Pulmonary artery endothelial cell (primary cell): ENCODE data around the gene PIGU. TPM values are rescaled to one million over a fixed set of nuclear protein-coding genes. Genes with fewer than 3 reads are reported as not detected.

Experiments used
- DNase-seq: peaks from one replicate; pipeline ENCODE4 v3.0.0-alpha.2; 2011; ENCODE audit warnings: low read depth, low spot score
- total RNA-seq: library from RNA; depleted of rRNA; stranded (reverse); fragments of >200 nt; gene quantifications from 2 replicates; pipeline ENCODE4 v1.2.3, GENCODE V29; 2014

The PIGU gene
- total RNA-seq, 1 donor from 2014 or later: 6.3 TPM

DNA sequence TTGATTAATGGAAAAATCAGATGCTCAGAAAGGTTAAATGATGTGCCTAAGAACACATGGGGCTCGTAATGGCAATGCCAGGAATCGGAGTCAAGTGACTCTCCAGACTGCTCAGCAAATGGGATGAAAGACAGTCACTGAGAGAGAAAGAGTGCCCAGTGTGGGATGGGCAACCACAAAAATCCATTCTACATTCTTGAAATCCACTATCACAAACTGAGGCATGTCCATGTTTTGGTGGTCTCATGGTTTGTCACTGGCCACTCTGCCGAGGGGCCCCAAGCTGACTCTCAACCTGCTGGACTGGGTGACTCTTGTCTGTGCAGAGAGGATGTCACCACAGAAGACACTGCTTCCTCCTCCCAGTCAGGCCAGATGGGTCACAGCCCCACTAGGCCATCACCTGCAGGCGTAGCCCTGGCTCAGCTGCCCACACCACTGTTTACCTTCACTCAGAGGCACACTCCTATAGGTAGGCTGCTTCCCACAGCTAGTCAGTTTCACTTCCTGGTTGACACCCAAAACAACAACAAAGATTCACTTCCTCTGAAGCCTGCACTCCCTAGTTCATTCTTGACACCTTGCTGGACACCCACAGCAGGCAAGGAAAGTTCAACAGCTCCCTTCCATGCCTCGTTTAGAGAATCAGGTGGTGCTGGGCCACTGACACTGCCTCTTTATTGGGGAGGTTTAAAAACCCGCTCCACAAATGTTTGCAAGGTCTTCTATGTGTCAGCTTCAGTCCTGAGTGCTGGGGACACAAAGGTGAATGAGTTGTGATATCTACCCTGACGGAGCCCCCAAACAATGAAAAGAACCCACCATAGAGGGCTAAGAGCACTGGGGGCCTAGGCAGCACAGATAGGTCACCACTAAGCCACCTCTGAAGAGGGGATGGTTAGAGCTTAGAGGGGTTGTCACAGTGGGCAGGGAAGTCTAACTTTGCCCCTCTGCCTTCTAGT is 96.6 kb downstream of the PIGU start:
- no peak for DNase-seq

DNA sequence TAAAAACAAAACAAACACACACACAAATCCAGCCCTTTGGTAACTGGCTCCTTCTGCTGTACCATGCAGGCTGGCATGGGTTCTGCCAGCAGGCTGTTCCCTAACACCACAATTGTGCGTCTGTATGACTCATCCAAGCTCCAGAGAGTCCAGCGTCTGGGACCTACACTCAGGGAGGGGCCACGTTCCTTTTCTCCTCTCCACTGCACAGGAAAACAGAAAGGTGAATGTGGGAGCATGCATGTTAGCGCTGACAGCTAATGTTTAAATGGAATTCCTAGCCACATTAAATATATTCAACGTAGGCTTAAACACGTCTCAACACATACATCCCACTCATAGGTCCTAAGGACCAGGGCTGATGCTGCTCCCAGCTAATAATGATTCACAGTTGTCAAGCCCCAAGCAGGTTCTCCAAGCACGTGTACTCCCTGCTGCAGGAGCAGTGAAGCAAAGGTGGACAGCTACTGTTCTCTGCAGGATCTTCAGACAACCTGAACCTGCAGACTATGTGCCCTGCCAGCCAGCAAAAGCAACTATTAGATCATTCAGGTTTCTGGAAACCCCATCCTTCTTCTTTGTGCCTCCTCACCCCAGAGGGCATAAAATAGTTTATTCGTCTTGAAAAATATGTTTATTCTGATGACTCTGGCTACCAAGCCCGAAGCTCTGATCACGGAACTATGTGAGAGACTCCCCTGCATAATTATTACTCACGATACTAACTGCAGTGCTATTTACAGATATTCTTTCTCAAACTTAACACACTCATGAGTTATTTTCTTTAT is 97.5 kb downstream of the PIGU start:
- DNase-seq: peak; percentile 41

DNA sequence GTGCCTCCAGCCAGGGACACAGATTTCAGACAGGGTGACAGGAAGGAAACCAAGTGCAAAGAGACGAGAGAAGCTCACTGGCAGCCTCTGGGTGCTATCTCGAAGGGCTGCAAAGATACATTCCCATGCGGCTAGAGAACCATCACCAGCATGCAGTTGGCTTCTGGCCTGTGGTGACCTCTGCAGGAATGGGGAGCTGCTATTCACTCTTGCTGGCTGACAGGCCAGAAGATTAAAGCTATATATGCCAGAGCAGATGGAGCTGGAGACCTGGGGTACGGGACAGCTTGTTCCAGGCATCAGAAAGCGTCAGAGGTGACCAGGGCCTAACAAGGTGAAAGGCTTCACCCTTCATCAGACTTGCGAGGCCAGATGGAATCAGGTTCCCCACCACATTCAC is 98.4 kb downstream of the PIGU start:
- DNase-seq: no peak

DNA sequence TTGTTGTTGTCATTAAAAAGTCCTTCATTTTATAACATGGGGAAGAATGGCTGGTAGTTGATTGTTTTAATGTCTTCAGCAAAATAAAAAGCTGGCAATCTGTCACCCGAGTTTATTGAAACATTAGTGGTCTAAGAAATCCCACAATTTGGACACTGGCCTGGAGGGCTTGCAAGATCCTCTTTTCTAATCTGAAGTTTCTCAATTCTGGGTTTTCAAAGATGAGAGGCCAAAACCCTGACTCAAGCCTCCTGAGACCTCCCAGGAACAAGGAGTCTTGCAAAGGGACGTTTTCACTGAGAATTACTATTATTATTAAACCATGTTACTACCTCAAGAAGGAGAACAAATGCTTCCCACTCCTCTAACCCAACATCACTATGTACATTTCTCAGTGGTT is 98.9 kb downstream of the PIGU start:
- DNase-seq: no peak

DNA sequence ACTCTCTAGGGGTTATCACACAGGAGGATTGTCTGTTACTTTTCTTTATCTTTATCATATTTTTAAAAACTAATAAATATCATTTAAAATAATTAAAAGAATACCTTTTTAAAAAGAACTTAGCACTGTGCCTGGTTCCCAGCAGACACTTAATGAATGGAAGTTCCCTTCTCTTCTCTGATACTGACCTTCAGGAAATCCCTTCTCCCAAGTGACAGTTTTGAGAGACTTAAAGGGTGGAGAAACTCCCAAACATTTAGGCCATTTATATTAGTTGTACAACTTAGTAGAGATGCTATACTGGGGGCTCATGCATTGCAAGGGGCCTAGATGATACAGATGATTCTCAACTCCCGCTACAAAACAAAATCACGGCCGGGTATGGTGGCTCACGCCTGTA is 99.8 kb downstream of the PIGU start:
- DNase-seq: no peak

DNA sequence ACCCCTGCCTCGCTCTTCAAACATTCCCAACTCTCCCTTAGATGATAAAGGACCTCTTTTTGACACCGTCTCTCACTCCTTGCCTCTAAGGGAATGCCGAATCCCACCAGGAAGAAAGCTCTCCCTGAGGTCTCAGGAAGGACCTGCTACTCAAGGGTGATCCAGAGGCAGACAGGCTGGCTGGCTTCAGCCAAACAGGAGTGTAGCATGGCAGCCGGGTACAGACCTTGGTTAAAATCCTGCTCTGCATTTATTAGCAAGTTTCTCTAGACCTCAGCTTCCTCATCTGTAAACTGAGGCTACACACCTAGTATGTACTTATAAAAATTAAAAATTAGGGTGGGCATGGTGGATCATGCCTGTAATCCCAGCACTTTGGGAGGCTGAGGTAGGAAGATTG is 101.1 kb downstream of the PIGU start:
- DNase-seq: no peak

DNA sequence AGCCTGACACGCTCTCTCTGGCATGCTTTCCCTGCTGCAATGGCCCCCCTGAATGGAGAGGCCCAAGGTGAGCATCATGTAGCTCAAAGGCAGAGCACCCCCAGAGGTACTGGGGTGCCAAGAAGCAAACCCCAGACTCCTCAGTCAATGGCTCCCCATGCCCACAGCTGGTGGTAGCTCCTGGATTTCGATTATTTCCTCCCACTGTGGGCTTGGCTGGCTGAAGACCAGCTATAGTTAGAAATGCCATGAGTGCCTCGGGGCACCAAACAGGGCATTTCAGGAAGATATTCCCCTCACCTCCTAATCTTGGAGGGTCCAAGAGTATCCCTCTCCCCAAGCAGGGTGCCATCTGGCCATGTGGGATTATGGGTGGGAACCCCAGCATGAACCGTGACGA is 101.6 kb downstream of the PIGU start:
- no peak for DNase-seq

DNA sequence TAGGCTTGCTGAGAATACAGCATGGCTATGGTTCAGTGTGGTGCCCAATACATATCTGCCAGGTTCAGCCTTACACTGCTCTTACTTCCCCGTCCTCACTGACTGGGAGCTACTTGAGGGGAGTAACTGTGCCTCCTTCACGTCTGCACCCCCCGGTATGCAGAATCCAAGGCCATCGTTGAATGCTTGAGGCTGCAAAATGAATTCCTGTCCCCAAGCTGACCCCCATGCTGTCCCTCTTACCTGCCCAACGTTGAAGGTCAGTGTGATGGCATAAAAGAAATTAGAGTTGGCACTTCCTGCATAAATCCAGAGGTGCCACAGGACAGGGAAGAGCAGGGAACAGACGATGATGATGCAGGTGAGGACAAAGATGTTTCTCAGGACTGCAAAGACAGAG is 102.0 kb downstream of the PIGU start:
- DNase-seq: no peak

DNA sequence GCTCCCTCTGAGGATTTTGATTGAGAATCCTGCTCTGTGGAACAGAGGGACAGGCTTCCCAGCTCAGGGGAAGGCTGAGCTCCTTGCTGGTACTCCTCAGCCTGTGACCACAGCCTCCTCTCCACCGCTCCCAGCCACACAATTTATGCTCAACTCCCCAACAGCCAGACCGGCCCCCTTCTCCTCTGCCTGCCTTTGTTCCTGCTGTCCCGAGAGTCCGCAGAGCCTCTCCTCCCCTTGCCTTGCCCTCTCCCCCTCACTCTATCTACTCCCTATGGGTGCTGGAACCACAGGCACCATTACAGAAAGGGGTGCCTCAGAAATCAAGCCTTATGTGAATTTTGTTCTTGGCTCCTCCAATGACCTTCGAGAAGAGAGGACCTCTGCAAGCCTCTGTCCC is 102.5 kb downstream of the PIGU start:
- no peak for DNase-seq

DNA sequence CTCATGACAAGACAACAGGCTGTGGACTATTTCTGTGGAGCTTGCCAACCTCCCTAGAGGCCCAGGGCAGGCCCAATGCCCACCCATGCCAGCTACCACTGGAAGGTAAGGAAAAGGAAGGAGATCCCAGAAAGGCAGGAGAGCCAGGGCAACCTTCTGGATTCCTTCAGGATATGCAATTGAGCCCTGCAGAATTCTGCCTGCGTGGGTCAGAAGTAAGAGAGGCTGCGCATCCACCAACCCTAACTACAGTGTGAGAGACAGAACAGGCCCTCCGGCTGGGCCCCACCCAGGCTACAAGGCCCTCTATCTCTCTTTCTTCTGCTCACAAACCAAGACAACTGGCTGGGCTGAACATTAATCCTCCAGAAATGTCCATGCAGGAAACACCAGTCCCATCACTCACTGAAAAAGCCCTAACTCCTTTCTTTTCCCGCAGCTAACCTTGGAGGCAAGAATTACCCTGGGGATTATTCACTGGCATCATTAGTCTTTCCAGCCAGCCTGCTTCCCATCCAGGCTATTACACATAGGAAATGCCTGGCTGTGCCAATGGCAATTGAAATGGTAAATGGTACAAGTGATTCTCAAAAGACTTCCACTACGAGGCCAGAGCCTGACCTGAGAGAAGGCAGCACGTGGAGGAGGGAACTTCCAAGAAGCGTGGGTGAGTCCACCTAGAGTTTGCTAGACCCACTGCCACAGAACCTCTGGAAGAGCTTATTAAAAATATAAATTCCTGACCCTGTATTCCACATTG is 103.2 kb downstream of the PIGU start:
- DNase-seq: no peak

DNA sequence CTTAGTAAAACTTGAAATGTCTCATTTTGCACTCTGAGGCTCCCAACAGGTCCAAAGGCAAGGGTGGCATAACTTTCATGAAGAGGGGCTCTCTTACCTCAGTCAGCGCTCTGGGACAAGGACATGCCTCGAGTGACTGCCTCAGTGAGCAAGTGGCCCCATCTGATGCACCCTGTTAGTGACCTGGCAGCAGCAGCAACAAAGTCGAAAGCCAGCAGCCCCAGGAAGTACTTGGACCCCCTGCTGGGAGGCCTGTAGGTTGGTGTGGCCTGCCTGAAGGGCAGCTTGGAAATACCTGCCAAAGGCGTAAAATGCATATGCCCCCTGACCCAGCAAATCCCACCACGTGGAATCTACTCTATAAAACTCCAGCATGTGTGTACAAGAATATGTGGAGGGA is 105.1 kb downstream of the PIGU start:
- DNase-seq: no peak

DNA sequence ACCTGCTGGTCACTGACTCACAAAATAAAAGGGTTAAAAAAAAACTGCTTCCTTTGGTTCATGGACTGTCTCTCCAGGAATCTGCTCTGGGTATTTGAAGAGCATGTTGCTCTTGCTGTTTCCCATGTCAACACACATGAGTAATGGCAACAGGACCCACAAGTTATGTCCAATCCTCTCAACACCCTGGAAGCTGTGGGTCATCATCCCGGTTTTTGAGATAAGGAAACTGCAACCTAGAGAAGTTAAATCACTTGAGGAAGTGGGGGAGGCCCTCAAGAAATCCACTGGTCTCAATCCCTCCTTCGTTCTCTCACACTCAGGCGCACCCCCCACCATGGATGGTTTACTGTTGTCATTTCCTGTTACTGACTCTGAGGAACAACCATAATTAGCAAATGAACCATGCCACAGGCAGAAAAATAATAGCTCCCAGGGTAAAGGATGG is 106.0 kb downstream of the PIGU start:
- peak; percentile 39 for DNase-seq

DNA sequence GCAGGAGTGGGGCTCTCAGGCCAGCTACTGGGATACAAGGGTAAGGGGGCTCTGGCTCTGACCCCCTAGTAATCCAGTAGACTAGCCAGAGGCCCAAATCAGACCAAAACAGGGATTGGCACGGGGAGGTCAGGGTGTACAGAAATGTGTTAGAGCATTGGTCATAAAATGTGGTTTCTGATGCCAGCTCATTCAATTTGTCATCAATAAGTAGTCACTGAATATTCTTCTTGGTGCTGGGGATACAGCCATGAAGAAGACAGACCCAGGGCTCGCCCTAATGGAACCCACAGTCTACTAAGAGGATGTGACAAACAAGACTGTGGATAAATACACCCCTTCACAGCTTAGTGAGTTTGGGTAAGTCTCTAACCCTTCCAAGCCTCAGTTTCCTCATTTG is 107.3 kb downstream of the PIGU start:
- no peak for DNase-seq

DNA sequence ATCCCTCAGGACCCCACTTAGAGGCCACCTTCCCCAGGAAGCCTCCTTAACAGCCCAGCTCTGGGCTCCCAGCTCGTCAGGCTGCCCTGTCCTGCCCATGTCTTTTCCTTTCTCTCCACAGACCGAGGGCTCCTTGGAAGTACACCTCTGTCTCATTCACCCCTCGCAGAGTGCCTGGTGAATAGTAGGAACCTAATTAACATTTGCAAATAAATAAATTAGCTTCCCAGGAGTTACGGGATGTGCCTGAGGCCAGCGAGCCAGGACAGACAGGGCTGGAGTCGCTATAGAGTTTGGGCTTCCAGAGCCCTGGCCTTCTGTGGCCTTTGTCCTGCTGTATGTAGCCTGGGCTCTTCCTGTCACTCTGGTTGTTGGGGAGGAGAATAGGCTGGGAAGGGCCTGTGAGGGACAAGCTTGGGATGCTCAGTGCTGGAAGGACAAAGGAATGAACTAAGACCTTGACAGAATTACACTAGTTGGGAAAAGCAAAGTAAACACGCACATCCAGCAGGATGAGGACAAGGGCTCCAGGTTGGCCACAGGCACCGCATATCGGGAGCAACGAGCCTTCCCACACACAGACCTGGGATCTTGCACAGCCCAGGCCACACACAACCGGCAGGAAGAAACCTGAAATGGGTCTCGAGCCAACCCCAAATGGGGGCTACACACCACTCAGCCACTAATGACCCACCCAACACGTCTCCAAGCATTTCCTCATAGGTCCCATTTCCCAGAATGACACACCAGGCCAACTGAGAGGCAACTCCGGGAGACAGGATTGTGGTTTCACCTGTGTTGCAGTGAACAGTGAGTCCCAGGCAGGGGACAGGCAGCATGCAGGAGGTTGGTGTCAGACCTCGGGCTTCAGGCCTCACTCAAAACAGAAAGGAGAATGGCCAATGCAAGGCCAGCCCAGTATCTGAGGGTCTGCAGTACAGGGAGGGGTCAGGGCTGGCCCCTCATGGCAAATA is 108.7 kb downstream of the PIGU start:
- DNase-seq: no peak

DNA sequence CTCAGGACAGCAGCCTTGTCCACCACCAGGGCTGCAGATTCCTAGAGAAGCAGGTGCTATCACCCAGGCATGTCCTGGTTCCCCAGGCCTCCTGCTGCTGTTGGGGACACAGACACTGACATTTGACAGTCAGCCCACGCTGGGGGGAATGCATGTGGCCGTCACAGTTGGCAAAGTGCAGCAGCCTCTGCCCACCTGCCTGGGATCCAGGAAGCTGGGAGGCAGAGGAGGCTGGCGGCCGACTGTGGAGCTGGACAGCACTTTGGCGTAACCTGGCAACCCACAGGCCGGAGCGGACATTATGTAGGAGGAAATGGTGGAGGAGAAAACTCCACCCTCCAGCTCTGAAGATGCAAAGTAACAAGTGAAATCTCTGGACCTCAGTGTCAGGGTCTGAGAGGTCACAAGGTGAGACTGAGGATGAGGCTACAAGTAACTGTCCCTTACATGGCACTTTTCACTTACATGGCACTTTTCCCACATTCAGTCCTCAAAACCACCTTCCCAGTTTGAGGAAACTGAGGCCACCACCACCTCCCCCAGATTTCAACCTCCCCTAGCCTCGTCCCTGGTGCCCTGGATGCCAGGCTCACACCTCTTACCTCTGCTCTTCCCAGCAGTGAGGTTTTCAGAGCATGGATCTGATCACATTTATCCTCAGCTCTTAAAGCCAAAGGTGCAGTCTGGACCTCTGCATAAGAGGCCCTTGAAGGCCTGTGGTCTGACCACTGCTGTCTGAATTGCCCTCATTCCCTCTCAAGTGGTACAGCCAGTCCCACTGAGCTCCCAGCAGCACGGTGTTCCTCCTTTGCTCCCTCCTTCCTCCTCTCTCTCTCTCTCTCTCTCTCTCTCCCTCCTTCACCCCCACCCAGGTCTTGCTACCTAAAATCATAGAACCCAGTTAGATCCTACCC is 109.7 kb downstream of the PIGU start:
- no peak for DNase-seq

DNA sequence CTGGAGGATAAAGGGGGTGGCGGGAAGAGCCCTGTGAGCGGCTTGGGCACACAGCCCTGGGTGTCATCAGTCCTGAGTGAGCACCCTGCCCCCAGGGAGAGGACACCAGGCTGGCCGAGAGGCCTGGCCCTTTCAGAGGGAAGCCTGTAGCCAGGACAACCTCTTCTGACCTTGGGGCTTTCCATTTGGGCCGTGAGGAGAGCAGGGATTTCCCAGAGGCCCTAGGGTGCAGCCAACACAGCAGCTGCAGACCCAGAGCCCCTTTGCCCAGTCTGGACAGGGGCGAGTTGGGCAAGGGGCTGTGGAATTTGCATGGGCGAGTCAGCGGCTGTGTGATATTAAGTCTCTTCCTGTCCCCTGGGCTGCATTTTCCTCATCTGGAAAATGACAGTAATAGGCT is 112.1 kb downstream of the PIGU start:
- no peak for DNase-seq

DNA sequence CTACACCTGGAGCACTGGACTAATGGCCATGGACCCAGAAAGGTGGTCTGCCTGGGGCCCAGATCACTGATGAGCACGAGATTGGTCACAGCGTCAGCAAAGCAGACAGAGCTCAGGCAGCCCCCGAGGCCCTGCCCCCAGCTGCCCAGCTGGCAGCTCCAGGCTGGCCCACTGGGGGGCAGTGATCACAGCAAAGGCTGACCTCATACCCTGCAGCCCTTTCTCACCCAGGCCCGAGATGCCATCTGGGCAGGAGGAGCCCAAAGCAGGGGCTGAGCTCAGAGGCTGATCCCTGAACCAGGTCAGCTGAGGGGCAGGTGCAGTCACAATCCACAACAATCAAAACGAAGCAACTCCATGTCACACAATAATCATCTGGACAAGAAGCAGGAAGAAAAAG is 114.3 kb downstream of the PIGU start:
- DNase-seq: no peak

DNA sequence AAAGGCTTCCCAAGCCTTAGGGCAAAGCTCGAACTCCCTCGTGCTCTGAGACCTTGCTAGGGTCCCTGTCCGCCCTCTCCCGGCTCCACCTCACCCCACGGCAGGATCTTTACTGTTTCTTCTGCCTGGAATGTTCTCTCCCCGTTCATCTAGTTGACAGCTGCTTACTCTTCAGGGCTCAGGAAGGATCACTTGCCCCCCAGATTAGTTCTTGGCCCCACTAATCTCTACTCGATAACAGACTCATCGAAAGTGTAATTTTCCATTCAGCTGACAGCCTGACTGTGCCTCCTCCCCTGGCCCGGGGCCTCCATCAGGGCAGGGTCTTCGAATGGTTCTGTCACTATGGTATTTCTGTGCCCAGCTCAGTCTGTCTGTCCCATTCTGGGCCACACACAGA is 115.2 kb downstream of the PIGU start:
- DNase-seq: no peak

DNA sequence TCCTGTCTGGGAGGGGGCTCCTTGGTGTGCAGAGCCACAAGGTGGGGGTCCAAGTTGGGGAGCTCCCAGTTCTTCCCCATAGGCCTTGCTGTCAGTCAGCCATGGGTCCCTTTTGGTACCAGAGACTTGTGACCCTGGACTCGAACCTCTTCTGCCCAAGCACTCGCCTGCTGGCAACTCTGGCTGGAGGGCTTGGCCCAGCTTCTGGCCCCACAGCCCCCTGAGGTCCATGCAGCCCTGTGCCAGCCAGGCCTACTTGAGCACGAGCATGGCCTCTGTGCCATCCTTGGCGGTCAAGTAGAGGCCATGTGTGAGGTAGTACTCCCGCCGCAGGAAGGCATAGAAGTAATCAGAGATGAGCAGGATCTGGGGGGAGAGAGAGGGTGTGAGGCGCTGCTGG is 116.3 kb downstream of the PIGU start:
- no peak for DNase-seq

DNA sequence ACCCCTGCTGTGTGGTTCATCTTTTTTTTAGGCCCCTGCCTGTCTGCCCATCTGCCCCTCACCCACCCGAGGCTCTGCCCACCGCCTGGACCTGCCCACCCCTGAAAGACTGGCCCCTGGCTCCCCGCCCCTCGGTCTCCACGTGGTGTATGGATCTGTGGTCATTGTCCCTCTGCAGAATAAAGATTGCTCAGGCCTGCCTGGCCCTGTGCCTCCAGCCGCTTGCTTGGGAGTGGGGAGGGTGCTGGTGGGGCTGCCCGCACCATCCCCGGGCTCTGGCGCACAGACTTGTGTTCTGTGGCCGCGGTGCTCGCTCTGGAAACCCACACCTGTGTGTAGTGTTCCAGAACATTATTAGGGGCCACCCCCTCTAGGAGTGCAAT is 116.8 kb downstream of the PIGU start:
- no peak for DNase-seq
